ENCODE results near the gene PCK2. TPM values are rescaled to one million over a fixed set of nuclear protein-coding genes. Genes with fewer than 3 reads are reported as not detected.

The PCK2 gene
- total and polyA plus RNA-seq, 2 of the 13 experiments (the other 11 are each of a cell fraction or from before 2014, with no cell fraction given), result 129 to 272 TPM

DNA sequence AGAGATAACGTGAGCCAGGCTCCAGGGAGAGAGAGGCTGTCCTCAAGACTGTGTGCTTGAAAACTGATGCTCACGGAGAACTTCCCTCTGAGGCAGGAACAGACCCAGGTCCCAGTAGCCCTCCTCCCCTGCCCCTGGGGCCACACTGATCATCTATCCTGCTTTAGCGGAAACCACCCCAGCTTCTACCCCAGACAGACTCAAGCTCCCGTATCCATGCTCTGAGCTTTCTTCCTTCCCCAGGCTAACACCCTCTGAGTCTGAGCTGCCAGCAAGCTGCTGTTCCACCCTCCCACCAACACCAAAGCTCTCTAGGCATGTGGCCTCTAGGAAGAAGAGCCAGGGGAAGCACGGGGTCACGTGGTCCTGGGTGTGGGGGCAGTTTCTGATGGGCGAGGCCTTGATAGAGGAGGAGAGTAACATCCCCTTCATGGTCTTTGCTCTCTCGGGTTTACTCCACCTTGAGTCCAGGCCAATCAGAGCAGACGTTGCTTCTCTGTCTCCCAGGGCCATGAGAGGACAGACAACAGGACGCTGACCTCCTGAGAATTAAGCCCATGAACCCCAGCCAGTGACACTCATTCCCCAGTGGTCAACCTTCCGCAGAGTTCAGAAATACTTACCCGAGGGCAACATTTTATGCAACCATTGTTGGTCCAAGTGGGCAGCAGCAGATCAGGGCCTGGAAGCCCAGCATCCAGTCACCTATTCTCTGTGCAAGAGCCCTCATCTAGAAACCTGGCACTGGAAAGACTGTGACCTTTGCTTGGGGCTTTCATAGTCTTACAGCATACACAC is 1.4 kb downstream of the PCK2 start (continued):
- TF ChIP-seq ATAD3A (CRISPR knock-in tag; IDR thresholded peaks at IDR 0.05), result peak; percentile 62
- peak; percentile 100 for TF ChIP-seq REPIN1 (CRISPR knock-in tag; IDR thresholded peaks at IDR 0.05; ENCODE audit: borderline replicate concordance, low read depth)
- TF ChIP-seq, protein P1, sequence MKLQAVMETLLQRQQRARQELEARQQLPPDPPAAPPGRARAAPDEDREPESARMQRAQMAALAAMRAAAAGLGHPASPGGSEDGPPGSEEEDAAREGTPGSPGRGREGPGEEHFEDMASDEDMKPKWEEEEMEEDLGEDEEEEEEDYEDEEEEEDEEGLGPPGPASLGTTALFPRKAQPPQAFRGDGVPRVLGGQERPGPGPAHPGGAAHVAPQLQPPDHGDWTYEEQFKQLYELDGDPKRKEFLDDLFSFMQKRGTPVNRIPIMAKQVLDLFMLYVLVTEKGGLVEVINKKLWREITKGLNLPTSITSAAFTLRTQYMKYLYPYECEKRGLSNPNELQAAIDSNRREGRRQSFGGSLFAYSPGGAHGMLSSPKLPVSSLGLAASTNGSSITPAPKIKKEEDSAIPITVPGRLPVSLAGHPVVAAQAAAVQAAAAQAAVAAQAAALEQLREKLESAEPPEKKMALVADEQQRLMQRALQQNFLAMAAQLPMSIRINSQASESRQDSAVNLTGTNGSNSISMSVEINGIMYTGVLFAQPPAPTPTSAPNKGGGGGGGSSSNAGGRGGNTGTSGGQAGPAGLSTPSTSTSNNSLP (IDR thresholded peaks at IDR 0.05; ENCODE audit: low read depth, low read length), result peak; percentile 90
- TF ChIP-seq, protein P2, sequence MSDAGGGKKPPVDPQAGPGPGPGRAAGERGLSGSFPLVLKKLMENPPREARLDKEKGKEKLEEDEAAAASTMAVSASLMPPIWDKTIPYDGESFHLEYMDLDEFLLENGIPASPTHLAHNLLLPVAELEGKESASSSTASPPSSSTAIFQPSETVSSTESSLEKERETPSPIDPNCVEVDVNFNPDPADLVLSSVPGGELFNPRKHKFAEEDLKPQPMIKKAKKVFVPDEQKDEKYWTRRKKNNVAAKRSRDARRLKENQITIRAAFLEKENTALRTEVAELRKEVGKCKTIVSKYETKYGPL (CRISPR knock-in tag; IDR thresholded peaks at IDR 0.05), result peak; percentile 53; the same call in 1 of the 2 replicates
- no peak for TF ChIP-seq FOXO4 (CRISPR knock-in tag; conservative IDR thresholded peaks at IDR 0.05)
- TF ChIP-seq MAZ (IDR thresholded peaks at IDR 0.05; ENCODE audit: borderline replicate concordance, low read depth, low read length), result peak; percentile 99
- peak; percentile 99 for TF ChIP-seq MAZ (CRISPR knock-in tag; IDR thresholded peaks at IDR 0.05; ENCODE audit: low read depth)
- peak; percentile 74; the same call in 1 of the 2 replicates for TF ChIP-seq KLF13 (CRISPR knock-in tag; IDR thresholded peaks at IDR 0.05)
- TF ChIP-seq MBNL3 (CRISPR knock-in tag; conservative IDR thresholded peaks at IDR 0.05), result 0 out of 2 replicates have a peak, but pooled peaks have one; percentile 24
- TF ChIP-seq MAFG (CRISPR knock-in tag; IDR thresholded peaks at IDR 0.05), result no peak
- TF ChIP-seq MTF2 (CRISPR knock-in tag; IDR thresholded peaks at IDR 0.05; ENCODE audit: borderline replicate concordance), result no peak
- TF ChIP-seq TCF7 (IDR thresholded peaks at IDR 0.05; ENCODE audit: low read depth), result peak; percentile 30; the same call in 1 of the 2 replicates
- TF ChIP-seq TMF1 (CRISPR knock-in tag; IDR thresholded peaks at IDR 0.05; ENCODE audit: low read depth), result peak; percentile 96
- no peak; the same call in none of the 2 replicates for TF ChIP-seq NFATC3 (CRISPR knock-in tag; IDR thresholded peaks at IDR 0.05)
- TF ChIP-seq, protein P3, sequence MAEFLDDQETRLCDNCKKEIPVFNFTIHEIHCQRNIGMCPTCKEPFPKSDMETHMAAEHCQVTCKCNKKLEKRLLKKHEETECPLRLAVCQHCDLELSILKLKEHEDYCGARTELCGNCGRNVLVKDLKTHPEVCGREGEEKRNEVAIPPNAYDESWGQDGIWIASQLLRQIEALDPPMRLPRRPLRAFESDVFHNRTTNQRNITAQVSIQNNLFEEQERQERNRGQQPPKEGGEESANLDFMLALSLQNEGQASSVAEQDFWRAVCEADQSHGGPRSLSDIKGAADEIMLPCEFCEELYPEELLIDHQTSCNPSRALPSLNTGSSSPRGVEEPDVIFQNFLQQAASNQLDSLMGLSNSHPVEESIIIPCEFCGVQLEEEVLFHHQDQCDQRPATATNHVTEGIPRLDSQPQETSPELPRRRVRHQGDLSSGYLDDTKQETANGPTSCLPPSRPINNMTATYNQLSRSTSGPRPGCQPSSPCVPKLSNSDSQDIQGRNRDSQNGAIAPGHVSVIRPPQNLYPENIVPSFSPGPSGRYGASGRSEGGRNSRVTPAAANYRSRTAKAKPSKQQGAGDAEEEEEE (CRISPR knock-in tag; IDR thresholded peaks at IDR 0.05; ENCODE audit: borderline replicate concordance), result peak; percentile 98
- TF ChIP-seq MAF1 (CRISPR knock-in tag; IDR thresholded peaks at IDR 0.05; ENCODE audit: borderline replicate concordance), result peak; percentile 2; the same call in 1 of the 2 replicates
- TF ChIP-seq NR3C1 (CRISPR knock-in tag; IDR thresholded peaks at IDR 0.05), result no peak
